Peyer's patch (tissue), 4 donors: ENCODE measurements around the gene SLC39A11. TPM values are rescaled to one million over a fixed set of nuclear protein-coding genes. Genes with fewer than 3 reads are reported as not detected.

Source experiments
- DNase-seq, 3 donors: peaks; one replicate each; pipeline ENCODE4 v3.0.0-alpha.2; 2017 to 2019
- H3K27ac ChIP-seq, 4 donors: fragments of 200-600 bp; sonication (generic); one replicate each; pipeline ENCODE4 v1.5.1; 2016 to 2019
- H3K27me3 ChIP-seq, 2 donors: fragments of 200-600 bp; sonication (generic); one replicate each; pipeline ENCODE4 v1.5.1; 2019
- H3K36me3 ChIP-seq, 3 donors: fragments of 200-600 bp; sonication (generic); one replicate each; pipeline ENCODE4 v1.5.1; 2016 to 2019
- H3K4me1 ChIP-seq, 4 donors: fragments of 200-600 bp; sonication (generic); one replicate each; pipeline ENCODE4 v1.5.1; 2016 to 2019
- H3K4me3 ChIP-seq, 4 donors: fragments of 200-600 bp; sonication (generic); 1 replicate in 3 of 4; 2 replicates in 1 of 4; pipeline ENCODE4 v1.5.1; 2016 to 2019; ENCODE audit warnings: mild to moderate bottlenecking in 1 of 4
- H3K9me3 ChIP-seq, 4 donors: fragments of 200-600 bp; sonication (generic); one replicate each; pipeline ENCODE4 v1.5.1; 2016 to 2019; ENCODE audit warnings: mild to moderate bottlenecking in 1 of 4
- POLR2A ChIP-seq, 2 donors: fragments of 450-650 bp; IDR thresholded peaks; one replicate each; pipeline ENCODE4 v1.5.1; 2017; ENCODE audit warnings: antibody characterized with exemption in 2 of 2, mild to moderate bottlenecking in 2 of 2, moderate library complexity in 2 of 2
- total RNA-seq, 4 donors: library from RNA; depleted of rRNA; stranded (reverse); fragments of >200 nt; gene quantifications; one replicate each; pipeline ENCODE4 v1.1.0, GENCODE V29; 2016
- TF ChIP-seq, protein P1 (sequence below), 6 experiments: fragments of 450-650 bp in 4 of 6; fragments of 200-600 bp in 2 of 6; sonication (generic) in 1 of 6; IDR thresholded peaks; one replicate each; pipeline ENCODE4 v1.5.1; 2017 to 2019; ENCODE audit warnings: antibody characterized with exemption in 6 of 6, mild to moderate bottlenecking in 3 of 6, moderate library complexity in 1 of 6

SLC39A11 gene
- total RNA-seq, 4 donors from 2014 or later, result 39.9 to 91.6 (median 45.7) TPM

DNA sequence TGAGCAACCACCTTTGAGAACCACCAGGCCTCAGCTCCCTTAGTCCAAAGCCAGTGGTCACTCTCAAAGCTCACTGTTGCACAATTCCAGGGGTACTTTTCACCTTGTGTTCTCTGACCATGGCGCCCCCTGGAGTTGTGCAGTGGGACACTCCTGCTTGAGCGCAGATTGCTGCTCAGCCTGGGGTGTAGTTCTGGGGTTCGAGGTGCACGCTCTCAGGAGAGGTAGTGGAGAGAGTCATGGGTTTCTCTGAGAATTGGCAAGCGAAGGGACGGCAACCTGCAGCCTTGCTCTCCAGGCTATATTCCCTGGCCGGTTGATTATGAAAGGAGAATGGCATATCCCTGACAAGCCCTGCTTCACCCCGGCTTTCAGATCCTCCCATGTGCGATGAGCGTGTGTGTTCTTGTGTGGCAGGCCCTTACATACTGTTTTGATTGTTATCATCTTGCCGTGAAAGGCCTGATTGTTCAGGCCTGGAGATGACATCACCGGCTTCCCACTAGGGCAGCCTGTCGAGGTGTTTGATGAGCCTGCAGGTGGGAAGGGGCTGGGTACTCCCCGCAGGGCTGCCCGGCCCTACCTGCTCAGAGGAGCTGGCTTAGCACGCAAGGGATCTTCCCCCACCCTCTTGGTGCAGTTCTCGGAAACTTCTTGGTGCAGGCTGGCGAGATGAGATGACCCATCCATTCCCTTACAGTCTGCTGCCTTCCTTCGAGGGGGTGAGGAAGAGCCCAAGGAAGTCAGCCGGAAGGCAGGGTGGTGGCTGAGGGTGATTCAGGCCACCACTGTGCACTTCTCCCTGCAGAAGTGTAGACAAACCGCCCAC, 431.2 kb downstream of the SLC39A11 start:
- Histone ChIP-seq H3K4me3 (no peak overlapping the region), H3K27me3 (no peaks in the 10 kb centered on the region), H3K9me3 (no peaks in the 10 kb centered on the region), H3K4me1 (no peaks in the 10 kb centered on the region), H3K36me3 (no peaks in the 10 kb centered on the region), H3K27ac (no peak overlapping the region)
- TF ChIP-seq, protein P1, sequence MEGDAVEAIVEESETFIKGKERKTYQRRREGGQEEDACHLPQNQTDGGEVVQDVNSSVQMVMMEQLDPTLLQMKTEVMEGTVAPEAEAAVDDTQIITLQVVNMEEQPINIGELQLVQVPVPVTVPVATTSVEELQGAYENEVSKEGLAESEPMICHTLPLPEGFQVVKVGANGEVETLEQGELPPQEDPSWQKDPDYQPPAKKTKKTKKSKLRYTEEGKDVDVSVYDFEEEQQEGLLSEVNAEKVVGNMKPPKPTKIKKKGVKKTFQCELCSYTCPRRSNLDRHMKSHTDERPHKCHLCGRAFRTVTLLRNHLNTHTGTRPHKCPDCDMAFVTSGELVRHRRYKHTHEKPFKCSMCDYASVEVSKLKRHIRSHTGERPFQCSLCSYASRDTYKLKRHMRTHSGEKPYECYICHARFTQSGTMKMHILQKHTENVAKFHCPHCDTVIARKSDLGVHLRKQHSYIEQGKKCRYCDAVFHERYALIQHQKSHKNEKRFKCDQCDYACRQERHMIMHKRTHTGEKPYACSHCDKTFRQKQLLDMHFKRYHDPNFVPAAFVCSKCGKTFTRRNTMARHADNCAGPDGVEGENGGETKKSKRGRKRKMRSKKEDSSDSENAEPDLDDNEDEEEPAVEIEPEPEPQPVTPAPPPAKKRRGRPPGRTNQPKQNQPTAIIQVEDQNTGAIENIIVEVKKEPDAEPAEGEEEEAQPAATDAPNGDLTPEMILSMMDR (IDR thresholded peaks at IDR 0.05), result peak in 2 of 6 experiments; percentile 4 to 8
- TF ChIP-seq POLR2A (IDR thresholded peaks at IDR 0.05), result no peak
- DNase-seq, result no peak

DNA sequence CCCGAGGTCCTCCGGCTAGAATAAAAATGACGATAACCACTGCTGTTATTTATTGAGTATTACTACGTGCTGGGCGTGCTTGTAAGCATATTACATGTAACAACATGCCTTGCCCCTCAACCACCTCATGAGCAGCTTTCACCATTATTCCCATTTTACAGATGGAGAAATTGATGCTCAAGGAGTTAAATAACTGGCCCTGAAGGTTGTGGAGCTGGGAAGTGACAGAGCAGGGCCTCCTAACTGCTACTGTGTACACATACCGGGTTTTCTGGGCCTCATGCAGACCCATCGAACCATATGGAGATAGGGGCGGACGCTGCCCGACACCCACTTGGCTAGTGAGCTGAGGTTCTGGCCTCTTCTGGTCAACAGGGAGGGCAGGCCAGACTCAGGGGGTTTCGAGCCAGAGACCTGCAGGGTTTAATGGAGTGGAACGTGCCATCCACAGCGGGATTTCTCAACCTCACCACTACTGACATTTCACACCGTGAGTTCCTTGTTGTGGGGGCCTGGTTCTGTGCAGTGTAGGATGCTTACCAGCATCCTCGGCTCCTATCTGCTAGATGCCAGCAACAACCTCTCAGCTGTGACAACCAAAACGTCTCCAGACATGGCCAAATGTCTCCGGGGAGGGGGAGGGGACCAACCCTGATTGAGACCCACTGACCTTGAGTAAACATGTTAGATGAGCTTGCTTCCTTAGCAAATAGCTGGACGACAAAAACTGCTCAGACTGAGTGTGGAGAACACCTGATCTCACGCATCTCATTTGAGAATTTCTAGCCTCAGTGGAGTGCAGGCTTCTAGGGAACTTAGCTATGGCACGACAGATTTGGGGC, 432.0 kb downstream of the SLC39A11 start:
- H3K36me3 ChIP-seq, result no peaks in the 10 kb centered on the region
- H3K9me3 ChIP-seq, result no peaks in the 10 kb centered on the region
- peaks cover 0 to under 1% (median 0%) of the 10 kb centered on the region in 4 donors for H3K4me1 ChIP-seq
- TF ChIP-seq, protein P1 (IDR thresholded peaks at IDR 0.05), result no peak
- no peak for TF ChIP-seq POLR2A (IDR thresholded peaks at IDR 0.05)
- H3K27ac ChIP-seq, result no peak overlapping the region
- H3K27me3 ChIP-seq, result no peaks in the 10 kb centered on the region
- no peak for DNase-seq
- H3K4me3 ChIP-seq, result no peak overlapping the region

DNA sequence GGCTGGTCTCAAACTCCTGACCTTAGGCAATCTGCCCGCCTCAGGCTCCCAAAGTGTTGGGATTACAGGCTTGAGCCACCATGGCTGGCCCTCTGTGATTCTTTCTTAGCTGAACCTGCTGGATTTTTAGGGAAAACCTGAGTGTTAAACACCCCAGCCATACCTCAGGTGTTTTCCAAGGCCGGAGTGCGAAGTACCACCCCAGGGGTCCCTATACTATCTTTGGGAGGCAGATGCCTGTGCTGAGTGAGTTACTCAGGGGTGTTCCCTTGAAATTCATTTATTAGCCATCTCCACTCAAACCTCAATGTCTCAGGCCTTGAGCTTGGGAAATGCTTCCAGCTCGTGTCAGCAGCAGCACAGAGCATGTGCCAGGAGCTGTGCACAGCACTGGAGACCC, 432.7 kb downstream of the SLC39A11 start:
- Histone ChIP-seq H3K27me3 (no peaks in the 10 kb centered on the region), H3K9me3 (no peaks in the 10 kb centered on the region), H3K36me3 (no peaks in the 10 kb centered on the region), H3K27ac (no peak overlapping the region), H3K4me3 (no peak overlapping the region), H3K4me1 (peaks cover 0 to 8% (median 0%) of the 10 kb centered on the region in 4 donors)
- no peak for DNase-seq
- TF ChIP-seq, protein P1 (IDR thresholded peaks at IDR 0.05), result no peak
- no peak for TF ChIP-seq POLR2A (IDR thresholded peaks at IDR 0.05)

DNA sequence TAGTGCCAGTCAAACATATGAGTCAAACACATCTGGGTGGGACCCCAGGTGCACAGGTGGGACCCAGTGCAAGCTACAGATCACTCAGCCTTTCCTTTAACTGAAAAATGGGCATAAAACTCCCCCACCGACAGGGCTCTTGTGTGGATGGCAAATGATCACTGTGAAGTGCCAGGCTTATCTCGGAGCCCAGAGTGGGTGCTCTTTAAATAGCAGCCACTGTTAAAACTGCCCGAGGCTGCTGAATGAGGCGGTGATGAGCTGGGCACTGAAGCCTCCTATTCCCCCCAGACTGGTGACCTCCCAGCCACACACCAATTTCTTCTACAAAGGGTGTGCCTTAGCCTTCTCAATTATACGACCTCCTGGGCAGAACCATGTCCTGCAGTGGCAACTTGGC, 433.8 kb downstream of the SLC39A11 start:
- peaks cover 0 to 11% (median 0%) of the 10 kb centered on the region in 4 donors for H3K4me1 ChIP-seq

More for the DNA sequence above, 433.8 kb downstream of the SLC39A11 start:
- H3K27ac ChIP-seq, result no peak overlapping the region
- H3K36me3 ChIP-seq, result no peaks in the 10 kb centered on the region
- H3K4me3 ChIP-seq, result no peak overlapping the region
- no peak for TF ChIP-seq POLR2A (IDR thresholded peaks at IDR 0.05)
- TF ChIP-seq, protein P1 (IDR thresholded peaks at IDR 0.05), result no peak
- H3K27me3 ChIP-seq, result no peaks in the 10 kb centered on the region
- DNase-seq, result no peak
- H3K9me3 ChIP-seq, result no peaks in the 10 kb centered on the region
